GM23338 (cell line): ENCODE results near the gene PPP2R5B. TPM values are rescaled to one million over a fixed set of nuclear protein-coding genes. Genes with fewer than 3 reads are reported as not detected.

Experiments used
- ATAC-seq: fragments of 200-7000 bp; cut with Tn5 transposase; 3 replicates; pipeline ENCODE4 v1.9.1; 2020
- DNase-seq: peaks from one replicate; pipeline ENCODE4 v3.0.0-alpha.2; 2015; ENCODE audit warnings: low spot score
- H2AFZ ChIP-seq: fragments of 200-600 bp; sonication (generic); 2 replicates; pipeline ENCODE4 v1.8.0; 2016; ENCODE audit warnings: antibody characterized with exemption, mild to moderate bottlenecking, moderate library complexity
- H3F3A ChIP-seq: fragments of 200-600 bp; sonication (generic); replicated peaks from 2 replicates; pipeline ENCODE4 v1.8.0; 2017; ENCODE audit warnings: antibody characterized with exemption, mixed run types, low read depth
- H3K27ac ChIP-seq: fragments of 200-600 bp; sonication (generic); 2 replicates; pipeline ENCODE4 v1.6.1; 2016; ENCODE audit warnings: low read depth
- H3K27me3 ChIP-seq: fragments of 200-600 bp; sonication (generic); 2 replicates; pipeline ENCODE4 v1.8.0; 2016; ENCODE audit warnings: mild to moderate bottlenecking, mixed run types, moderate library complexity; ENCODE audit not compliant: insufficient read depth
- H3K36me3 ChIP-seq: fragments of 200-600 bp; sonication (generic); 2 replicates; pipeline ENCODE4 v1.8.0; 2016; ENCODE audit warnings: mild to moderate bottlenecking; ENCODE audit not compliant: insufficient read depth
- H3K4me1 ChIP-seq: fragments of 200-600 bp; sonication (generic); 2 replicates; pipeline ENCODE4 v1.8.0; 2016; ENCODE audit warnings: mild to moderate bottlenecking, moderate library complexity; ENCODE audit not compliant: insufficient read depth
- H3K4me2 ChIP-seq: fragments of 200-600 bp; sonication (generic); 2 replicates; pipeline ENCODE4 v1.7.1; 2017; ENCODE audit warnings: mixed run types
- H3K4me3 ChIP-seq: fragments of 200-600 bp; sonication (generic); 2 replicates; pipeline ENCODE4 v1.6.1; 2016; ENCODE audit warnings: mixed run types
- H3K79me2 ChIP-seq: fragments of 200-600 bp; sonication (generic); replicated peaks from 2 replicates; pipeline ENCODE4 v1.8.0; 2017; ENCODE audit warnings: mild to moderate bottlenecking; ENCODE audit not compliant: insufficient read depth
- H3K9me2 ChIP-seq: fragments of 200-600 bp; sonication (generic); 2 replicates; pipeline ENCODE4 v1.8.0; 2017; ENCODE audit not compliant: insufficient read depth
- H4K20me1 ChIP-seq: fragments of 200-600 bp; sonication (generic); replicated peaks from 2 replicates; pipeline ENCODE4 v1.8.0; 2017; ENCODE audit warnings: mild to moderate bottlenecking; ENCODE audit not compliant: insufficient read depth
- H3K27ac Mint-ChIP-seq: 2 replicates; pipeline ENCODE4 v1.8.0; 2020; ENCODE audit warnings: inconsistent platforms, mild to moderate bottlenecking, moderate library complexity, mixed read lengths
- H3K27me3 Mint-ChIP-seq: 3 replicates; pipeline ENCODE4 v1.8.0; 2022; ENCODE audit warnings: low read depth, mild to moderate bottlenecking, moderate library complexity, mixed read lengths, inconsistent platforms; ENCODE audit not compliant: insufficient read depth, poor library complexity
- H3K36me3 Mint-ChIP-seq: 3 replicates; pipeline ENCODE4 v1.8.0; 2021; ENCODE audit warnings: low read depth, mild to moderate bottlenecking, inconsistent platforms, moderate library complexity, mixed read lengths
- H3K4me1 Mint-ChIP-seq: 3 replicates; pipeline ENCODE4 v1.8.0; 2020; ENCODE audit warnings: mild to moderate bottlenecking, inconsistent platforms, mixed read lengths
- H3K4me3 Mint-ChIP-seq: 3 replicates; pipeline ENCODE4 v1.8.0; 2021; ENCODE audit warnings: moderate library complexity, mild to moderate bottlenecking, inconsistent platforms, mixed read lengths
- H3K9me3 Mint-ChIP-seq: 3 replicates; pipeline ENCODE4 v1.8.0; 2020; ENCODE audit warnings: moderate library complexity, mild to moderate bottlenecking, inconsistent platforms, mixed read lengths
- CREB1 ChIP-seq: fragments of 250-450 bp; sonication (Bioruptor Pico); IDR thresholded peaks from 2 replicates; pipeline ENCODE4 v1.5.0; 2020; ENCODE audit warnings: low read depth, mild to moderate bottlenecking, moderate library complexity
- EZH2 ChIP-seq: fragments of 200-600 bp; sonication (generic); IDR thresholded peaks from one replicate; pipeline ENCODE4 v1.8.0; 2017; ENCODE audit warnings: antibody characterized with exemption, mild to moderate bottlenecking, low read depth; ENCODE audit not compliant: unreplicated experiment
- POLR2AphosphoS5 ChIP-seq: IDR thresholded peaks from 2 replicates; pipeline ENCODE4 v1.6.1; 2016; ENCODE audit warnings: antibody characterized with exemption, low read depth
- long read RNA-seq: library from polyadenylated mRNA; unstranded; transcript quantifications from one replicate; pipeline ENCODE4 v2.0.0, GENCODE V29; 2020; ENCODE audit not compliant: unreplicated experiment
- polyA plus RNA-seq: library from polyadenylated mRNA; unstranded; fragments of >200 nt; fragmentation: Nextera tagmentation; extraction: Ambion mirVana; gene quantifications from 2 replicates; pipeline ENCODE4 v1.2.1, GENCODE V29; 2016
- total RNA-seq: library from RNA; depleted of rRNA; stranded (reverse); fragments of >200 nt; shearing (Covaris generic); gene quantifications from 2 replicates; pipeline ENCODE4 v1.2.3, GENCODE V29; 2014; rRNA removed
- TF ChIP-seq, protein P1 (sequence below): IDR thresholded peaks from one replicate; pipeline ENCODE4 v1.6.1; 2018; ENCODE audit warnings: antibody characterized with exemption; ENCODE audit not compliant: unreplicated experiment
- TF ChIP-seq, protein P2 (sequence below): IDR thresholded peaks from 2 replicates; pipeline ENCODE4 v1.6.1; 2016; ENCODE audit warnings: antibody characterized with exemption

PPP2R5B gene
- 3.3 and 5.8 TPM in 2 replicates for total RNA-seq
- 2.6 and 2.8 TPM in 2 replicates for polyA plus RNA-seq
- long read RNA-seq, partial matches to known transcripts: 0 of 1 reads
- long read RNA-seq, other reads (novel, unspliced or antisense): 1 of 1 reads

DNA sequence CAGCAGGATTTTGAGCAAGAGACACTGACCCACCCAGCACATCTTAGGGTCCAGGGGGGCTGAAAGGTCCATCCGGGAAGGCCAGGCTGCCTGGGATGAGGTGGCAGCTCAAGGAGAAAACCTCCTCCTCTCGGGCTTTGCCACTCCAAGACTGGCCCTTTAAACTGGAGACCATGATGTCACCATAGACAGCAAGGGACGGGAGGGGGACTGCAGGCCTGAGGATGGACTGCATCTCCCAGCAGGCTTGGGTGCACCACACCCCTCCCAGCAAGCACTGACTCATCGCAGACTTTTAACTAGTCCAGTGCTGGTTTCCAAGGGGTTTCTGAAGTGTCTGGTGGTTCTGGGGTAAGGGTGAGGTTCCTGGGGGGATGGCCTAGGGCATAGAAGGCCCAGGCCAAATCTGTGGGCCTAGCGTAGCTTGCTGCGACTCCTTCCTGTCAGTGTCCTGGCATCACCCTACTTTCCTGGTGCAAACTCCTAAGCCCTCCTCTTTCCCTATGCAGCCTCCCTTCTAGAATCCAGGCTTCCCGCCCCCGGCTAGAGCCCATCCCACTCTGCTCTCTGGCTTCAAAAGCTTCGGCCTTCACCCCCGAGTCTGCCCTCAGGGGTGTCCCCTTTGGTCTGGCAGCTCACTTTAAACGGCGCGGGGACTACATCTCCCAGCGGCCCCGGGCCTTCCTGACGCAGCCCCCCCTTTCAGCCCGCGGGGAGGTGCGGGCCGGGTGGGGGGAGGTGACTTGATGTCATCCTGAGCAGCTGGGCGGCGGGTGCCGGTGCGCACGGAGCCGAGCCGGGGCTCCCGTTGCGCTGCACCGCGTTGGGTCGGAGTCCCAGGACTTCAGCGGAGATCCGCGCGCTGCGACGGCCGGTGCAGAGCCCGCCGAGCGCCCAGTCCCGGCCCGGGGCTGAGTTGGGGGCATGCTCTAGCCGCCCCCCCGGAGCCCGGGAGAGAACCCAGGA is at the start of gene PPP2R5B:
TSS of gene PPP2R5B (plus strand) at position 746 of the 966 bp plus-strand sequence. CDS start 1,046 bp downstream, outside the sequence.
- Mint-ChIP-seq H3K9me3 (no peaks in the 10 kb centered on the region; the same call in 2 of the 3 replicates), H3K4me1 (peaks cover 6% of the 10 kb centered on the region; the same call in 1 of the 3 replicates), H3K4me3 (peak within 1 kb of the TSS; percentile 90), H3K36me3 (no peaks in the 10 kb centered on the region), H3K27me3 (peaks cover 11% of the 10 kb centered on the region), H3K27ac (peak within 1 kb of the TSS; percentile 94)
- DNase-seq: peak; percentile 94
- Histone ChIP-seq H3K36me3 (no peaks in the 10 kb centered on the region), H3K4me1 (peaks cover 4% of the 10 kb centered on the region; the same call in 1 of the 2 replicates), H4K20me1 (no peaks in the 10 kb centered on the region; the same call in 1 of the 2 replicates), H3K4me2 (peak within 1 kb of the TSS; percentile 99), H3K27ac (peak within 1 kb of the TSS; percentile 78; the same call in 1 of the 2 replicates), H3F3A (no peaks in the 10 kb centered on the region), H3K79me2 (no peaks in the 10 kb centered on the region), H3K27me3 (no peaks in the 10 kb centered on the region), H3K4me3 (peak within 1 kb of the TSS; percentile 90), H3K9me2 (no peaks in the 10 kb centered on the region), H2AFZ (peak within 1 kb of the TSS; percentile 100)
- TF ChIP-seq CREB1 (CRISPR knock-in tag): peak; percentile 84
- TF ChIP-seq, protein P1, sequence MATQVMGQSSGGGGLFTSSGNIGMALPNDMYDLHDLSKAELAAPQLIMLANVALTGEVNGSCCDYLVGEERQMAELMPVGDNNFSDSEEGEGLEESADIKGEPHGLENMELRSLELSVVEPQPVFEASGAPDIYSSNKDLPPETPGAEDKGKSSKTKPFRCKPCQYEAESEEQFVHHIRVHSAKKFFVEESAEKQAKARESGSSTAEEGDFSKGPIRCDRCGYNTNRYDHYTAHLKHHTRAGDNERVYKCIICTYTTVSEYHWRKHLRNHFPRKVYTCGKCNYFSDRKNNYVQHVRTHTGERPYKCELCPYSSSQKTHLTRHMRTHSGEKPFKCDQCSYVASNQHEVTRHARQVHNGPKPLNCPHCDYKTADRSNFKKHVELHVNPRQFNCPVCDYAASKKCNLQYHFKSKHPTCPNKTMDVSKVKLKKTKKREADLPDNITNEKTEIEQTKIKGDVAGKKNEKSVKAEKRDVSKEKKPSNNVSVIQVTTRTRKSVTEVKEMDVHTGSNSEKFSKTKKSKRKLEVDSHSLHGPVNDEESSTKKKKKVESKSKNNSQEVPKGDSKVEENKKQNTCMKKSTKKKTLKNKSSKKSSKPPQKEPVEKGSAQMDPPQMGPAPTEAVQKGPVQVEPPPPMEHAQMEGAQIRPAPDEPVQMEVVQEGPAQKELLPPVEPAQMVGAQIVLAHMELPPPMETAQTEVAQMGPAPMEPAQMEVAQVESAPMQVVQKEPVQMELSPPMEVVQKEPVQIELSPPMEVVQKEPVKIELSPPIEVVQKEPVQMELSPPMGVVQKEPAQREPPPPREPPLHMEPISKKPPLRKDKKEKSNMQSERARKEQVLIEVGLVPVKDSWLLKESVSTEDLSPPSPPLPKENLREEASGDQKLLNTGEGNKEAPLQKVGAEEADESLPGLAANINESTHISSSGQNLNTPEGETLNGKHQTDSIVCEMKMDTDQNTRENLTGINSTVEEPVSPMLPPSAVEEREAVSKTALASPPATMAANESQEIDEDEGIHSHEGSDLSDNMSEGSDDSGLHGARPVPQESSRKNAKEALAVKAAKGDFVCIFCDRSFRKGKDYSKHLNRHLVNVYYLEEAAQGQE: no peak
- TF ChIP-seq EZH2: no peak
- TF ChIP-seq, protein P2, sequence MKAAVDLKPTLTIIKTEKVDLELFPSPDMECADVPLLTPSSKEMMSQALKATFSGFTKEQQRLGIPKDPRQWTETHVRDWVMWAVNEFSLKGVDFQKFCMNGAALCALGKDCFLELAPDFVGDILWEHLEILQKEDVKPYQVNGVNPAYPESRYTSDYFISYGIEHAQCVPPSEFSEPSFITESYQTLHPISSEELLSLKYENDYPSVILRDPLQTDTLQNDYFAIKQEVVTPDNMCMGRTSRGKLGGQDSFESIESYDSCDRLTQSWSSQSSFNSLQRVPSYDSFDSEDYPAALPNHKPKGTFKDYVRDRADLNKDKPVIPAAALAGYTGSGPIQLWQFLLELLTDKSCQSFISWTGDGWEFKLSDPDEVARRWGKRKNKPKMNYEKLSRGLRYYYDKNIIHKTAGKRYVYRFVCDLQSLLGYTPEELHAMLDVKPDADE: peak; percentile 82; the same call in 1 of the 2 replicates
- TF ChIP-seq POLR2AphosphoS5: peak; percentile 42
- peak; percentile 89 for ATAC-seq
